ENCODE data around the gene ACOT9. TPM values are rescaled to one million over a fixed set of nuclear protein-coding genes. Genes with fewer than 3 reads are reported as not detected.

Gene ACOT9, protein sequence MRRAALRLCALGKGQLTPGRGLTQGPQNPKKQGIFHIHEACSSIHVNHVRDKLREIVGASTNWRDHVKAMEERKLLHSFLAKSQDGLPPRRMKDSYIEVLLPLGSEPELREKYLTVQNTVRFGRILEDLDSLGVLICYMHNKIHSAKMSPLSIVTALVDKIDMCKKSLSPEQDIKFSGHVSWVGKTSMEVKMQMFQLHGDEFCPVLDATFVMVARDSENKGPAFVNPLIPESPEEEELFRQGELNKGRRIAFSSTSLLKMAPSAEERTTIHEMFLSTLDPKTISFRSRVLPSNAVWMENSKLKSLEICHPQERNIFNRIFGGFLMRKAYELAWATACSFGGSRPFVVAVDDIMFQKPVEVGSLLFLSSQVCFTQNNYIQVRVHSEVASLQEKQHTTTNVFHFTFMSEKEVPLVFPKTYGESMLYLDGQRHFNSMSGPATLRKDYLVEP
- 10 to 100 TPM; 46.8 to 49.7 TPM for total RNA-seq

DNA sequence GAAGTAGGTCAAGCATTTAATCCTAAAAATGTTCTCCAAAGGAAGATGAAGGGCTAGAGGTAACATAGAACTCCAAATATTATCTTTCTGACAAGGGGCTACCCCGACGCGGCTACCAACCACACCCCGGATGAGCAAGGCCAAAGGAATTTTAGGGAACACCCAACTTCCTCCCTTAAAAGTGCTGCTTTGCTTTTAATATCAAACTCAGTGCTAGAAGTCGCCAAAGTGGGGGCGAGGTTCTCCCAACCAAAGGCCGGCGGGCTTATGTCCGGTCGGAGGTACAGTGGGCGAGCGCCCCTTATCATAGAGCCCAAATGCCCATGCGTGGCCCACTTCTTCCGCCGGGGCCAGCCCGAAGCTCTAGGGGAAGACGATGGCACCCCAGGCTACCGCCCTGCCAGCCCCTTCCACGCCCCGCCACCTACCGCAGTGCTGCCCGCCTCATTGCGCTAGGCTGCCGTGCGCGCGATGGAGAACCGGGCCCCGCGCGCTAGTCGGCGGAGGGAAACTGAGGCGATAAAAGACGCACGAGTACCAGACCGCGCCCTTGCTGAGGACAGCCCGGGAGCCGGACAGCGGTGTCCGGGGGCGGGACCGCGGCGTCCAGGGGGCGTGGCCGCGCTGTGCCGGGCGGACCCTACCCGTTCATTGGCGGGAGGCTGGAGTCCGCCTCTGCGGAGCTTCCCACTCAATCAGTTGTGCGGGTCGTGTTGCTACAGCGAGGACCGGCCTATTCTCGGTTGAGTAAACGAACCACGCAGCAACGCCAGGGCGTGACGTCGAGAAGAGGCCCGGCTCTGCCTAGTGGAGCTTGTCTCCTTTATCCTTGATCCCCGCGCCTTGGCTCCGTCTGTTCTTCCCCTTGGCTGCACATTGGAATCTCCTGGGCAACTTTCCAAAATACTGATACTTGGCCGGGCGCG is at the start of gene ACOT9:
Gene ACOT9, minus strand, starts transcription at position 580 of the 926 bp plus-strand sequence. Its CDS starts 132 bp downstream, at position 448.
- no peaks in the 10 kb centered on the region for H3K27me3 Mint-ChIP-seq (ENCODE audit: low read depth)
- CTCF ChIA-PET = interaction anchor here (0.8 to 1.5 kb wide), 4 partner anchors 36 to 311 kb away, joined by 3 to 5 read pairs (median 3); partner anchors contain the start of gene CXorf58
- H3K36me3 Mint-ChIP-seq (ENCODE audit: low read depth) = peaks cover 3% of the 10 kb centered on the region
- peak within 1 kb of the TSS; percentile 84 for H3K27ac Mint-ChIP-seq
- H3K4me1 Mint-ChIP-seq (ENCODE audit: low read depth) = peaks cover 23% of the 10 kb centered on the region
- DNase-seq = peak; percentile 85
- H3K9me3 Mint-ChIP-seq = no peaks in the 10 kb centered on the region
- H3K4me3 Mint-ChIP-seq = peak within 1 kb of the TSS; percentile 83
- intact Hi-C loops (cut with micrococcal nuclease) = loop anchor here (1.0 to 2.0 kb wide), 5 partner anchors 11 to 282 kb away; partner anchors contain the start of gene APOO

DNA sequence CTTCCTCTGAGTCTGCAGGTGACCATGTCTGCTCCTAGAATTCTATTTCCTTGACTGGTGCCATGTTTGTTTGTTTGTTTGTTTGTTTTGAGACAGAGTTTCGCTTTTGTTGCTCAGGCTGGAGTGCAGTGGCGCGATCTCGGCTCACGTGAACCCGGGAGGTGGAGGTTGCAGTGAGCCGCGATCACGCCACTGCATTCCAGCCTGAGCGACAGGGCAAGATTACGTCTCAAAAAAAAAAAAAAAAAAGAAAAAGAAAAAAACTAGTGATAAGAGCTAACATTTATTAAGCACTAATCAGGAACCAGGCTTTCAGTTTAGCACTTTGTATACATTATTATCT is 47.0 kb upstream of the ACOT9 start:
- Mint-ChIP-seq H3K9me3 (no peaks in the 10 kb centered on the region), H3K36me3 (ENCODE audit: low read depth) (peaks cover 14% of the 10 kb centered on the region), H3K27me3 (ENCODE audit: low read depth) (no peaks in the 10 kb centered on the region), H3K4me1 (ENCODE audit: low read depth) (peaks cover 8% of the 10 kb centered on the region), H3K4me3 (no peak overlapping the region), H3K27ac (no peak overlapping the region)
- no peak for DNase-seq
- intact Hi-C loops (cut with micrococcal nuclease) = no loop called here
- CTCF ChIA-PET = interaction anchor here (1.3 kb wide), 1 partner anchor 111 kb away, joined by 4 read pairs; no protein-coding TSS in a partner anchor

DNA sequence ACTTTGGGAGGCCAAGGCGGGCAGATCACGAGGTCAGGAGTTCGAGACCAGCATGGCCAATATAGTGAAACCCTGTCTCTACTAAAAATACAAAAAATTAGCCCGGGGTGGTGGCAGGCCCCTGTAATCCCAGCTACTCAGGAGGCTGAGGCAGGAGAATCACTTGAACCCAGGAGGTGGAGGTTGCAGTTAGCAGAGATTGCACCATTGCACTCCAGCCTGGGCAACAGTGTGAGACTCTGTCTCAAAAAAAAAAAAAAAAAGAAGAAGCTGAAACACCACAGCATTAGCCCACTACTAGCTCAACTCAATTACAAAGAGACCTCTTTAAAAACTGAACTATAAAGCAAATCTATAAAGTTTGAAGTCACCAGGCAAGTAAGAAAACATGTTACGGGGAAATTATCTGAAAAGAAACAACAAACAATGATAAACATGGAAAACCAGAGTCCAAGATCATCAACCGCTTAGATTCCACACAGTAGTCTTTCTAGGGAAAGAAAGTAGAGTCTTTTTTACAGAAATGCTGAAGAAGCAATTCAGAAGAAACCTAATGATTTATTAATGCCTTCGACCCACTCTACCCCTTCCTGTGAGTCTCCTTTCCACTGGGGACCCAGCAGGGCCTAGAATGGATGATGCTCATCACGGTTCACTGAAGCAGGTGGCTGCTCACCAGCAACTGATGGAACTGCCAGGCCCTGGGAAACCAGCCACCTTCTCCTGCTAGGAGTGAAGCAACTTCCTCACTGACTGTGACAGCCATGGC is 46.5 kb upstream of the ACOT9 start:
- H3K4me1 Mint-ChIP-seq (ENCODE audit: low read depth) = peaks cover 13% of the 10 kb centered on the region
- intact Hi-C loops (cut with micrococcal nuclease) = no loop called here
- H3K27ac Mint-ChIP-seq = no peak overlapping the region
- DNase-seq = no peak
- H3K9me3 Mint-ChIP-seq = no peaks in the 10 kb centered on the region
- H3K27me3 Mint-ChIP-seq (ENCODE audit: low read depth) = no peaks in the 10 kb centered on the region
- CTCF ChIA-PET = interaction anchor here (1.3 kb wide), 1 partner anchor 112 kb away, joined by 4 read pairs; no protein-coding TSS in a partner anchor
- H3K36me3 Mint-ChIP-seq (ENCODE audit: low read depth) = peaks cover 20% of the 10 kb centered on the region
- H3K4me3 Mint-ChIP-seq = no peak overlapping the region

DNA sequence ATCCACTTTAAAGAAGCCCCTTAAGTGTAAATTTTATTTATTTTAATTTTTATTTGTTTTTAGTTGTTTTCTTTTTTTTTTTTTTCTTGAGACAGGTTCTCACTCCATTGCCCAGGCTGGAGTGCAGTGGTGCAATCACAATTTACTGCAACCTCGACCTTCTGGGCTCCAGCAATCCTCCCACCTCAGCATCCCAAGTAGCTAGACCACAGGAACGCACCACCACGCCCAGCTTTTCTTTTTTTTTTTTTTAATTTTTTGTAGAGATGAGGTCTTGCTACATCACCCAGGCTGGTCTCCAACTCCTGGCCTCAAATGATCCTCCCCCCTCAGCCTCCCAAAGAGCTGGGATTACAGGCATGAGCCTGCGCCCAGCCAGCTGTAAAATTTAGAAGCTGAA is 45.9 kb upstream of the ACOT9 start:
- intact Hi-C loops (cut with micrococcal nuclease) = no loop called here
- Mint-ChIP-seq H3K4me3 (no peak overlapping the region), H3K4me1 (ENCODE audit: low read depth) (peaks cover 17% of the 10 kb centered on the region), H3K9me3 (no peaks in the 10 kb centered on the region), H3K27me3 (ENCODE audit: low read depth) (no peaks in the 10 kb centered on the region), H3K27ac (no peak overlapping the region), H3K36me3 (ENCODE audit: low read depth) (peaks cover 26% of the 10 kb centered on the region)
- CTCF ChIA-PET = interaction anchor here (1.3 kb wide), 1 partner anchor 112 kb away, joined by 4 read pairs; no protein-coding TSS in a partner anchor
- DNase-seq = no peak

DNA sequence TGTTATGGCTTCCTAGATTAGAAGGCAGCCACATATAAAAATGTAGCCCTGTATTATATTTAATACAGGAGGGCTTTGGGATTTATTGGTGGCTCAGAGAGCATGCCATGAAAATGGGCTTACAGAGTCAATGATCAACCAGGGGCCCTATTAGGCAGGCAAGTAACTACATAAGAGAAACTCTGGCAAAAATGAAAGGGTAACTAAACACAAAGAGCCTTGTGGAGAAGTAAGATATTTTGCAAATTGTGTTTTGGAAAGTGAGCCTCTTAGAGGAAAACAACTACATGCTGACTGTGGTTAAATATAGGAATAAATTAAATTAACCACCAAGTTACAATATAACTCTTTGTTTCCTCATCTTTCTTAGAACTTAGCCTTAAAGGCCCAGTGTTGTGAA is 45.4 kb upstream of the ACOT9 start:
- H3K9me3 Mint-ChIP-seq = no peaks in the 10 kb centered on the region
- peaks cover 17% of the 10 kb centered on the region for H3K4me1 Mint-ChIP-seq (ENCODE audit: low read depth)
- H3K27me3 Mint-ChIP-seq (ENCODE audit: low read depth) = no peaks in the 10 kb centered on the region
- H3K36me3 Mint-ChIP-seq (ENCODE audit: low read depth) = peaks cover 30% of the 10 kb centered on the region
- no peak overlapping the region for H3K27ac Mint-ChIP-seq
- intact Hi-C loops (cut with micrococcal nuclease) = no loop called here
- H3K4me3 Mint-ChIP-seq = no peak overlapping the region
- CTCF ChIA-PET = no interaction called here
- no peak for DNase-seq

DNA sequence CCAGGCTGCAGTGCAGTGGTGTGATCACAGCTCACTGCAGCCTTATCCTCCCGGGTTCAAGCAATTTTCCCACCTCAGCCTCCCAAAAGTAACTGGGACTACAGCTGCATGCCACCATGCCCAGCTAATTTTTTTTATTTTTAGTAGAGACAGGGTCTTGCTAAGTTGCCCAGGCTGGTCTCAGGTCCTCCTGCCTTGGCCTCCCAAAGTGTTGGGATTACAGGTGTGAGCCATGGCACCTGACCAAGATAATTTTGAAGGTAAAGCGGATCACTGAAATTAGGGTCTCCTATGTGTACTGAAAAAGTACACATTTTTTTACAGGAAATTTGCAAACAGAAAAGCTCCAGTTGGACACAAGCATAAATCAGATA is 44.7 kb upstream of the ACOT9 start:
- H3K36me3 Mint-ChIP-seq (ENCODE audit: low read depth) = peaks cover 34% of the 10 kb centered on the region
- CTCF ChIA-PET = no interaction called here
- no peak overlapping the region for H3K27ac Mint-ChIP-seq
- no peaks in the 10 kb centered on the region for H3K27me3 Mint-ChIP-seq (ENCODE audit: low read depth)
- DNase-seq = no peak
- no peaks in the 10 kb centered on the region for H3K9me3 Mint-ChIP-seq
- no peak overlapping the region for H3K4me3 Mint-ChIP-seq
- peaks cover 17% of the 10 kb centered on the region for H3K4me1 Mint-ChIP-seq (ENCODE audit: low read depth)
- intact Hi-C loops (cut with micrococcal nuclease) = no loop called here

DNA sequence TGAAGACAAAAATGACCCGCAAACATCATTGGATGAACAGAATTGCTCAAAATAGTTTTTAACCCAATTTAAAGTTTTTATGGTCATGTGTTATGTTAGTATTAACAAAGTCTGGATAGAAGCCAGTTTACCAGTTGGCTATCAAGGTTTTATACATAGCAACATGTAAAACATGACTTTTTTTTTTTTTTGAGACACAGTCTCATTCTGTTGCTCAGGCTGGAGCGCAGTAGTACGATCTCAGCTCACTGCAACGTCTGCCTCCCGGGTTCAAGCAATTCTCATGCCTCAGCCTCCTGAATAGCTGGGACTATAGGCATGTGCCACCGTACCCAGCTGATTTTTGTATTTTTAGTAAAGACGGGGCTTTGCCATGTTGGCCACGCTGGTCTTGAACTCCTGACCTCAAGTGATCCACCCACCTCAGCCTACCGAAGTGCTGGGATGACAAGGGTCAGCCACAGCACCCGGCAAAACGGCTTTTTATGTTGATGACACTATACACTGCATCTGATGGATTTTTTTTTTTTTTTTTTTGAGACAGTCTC is 43.3 kb upstream of the ACOT9 start:
- CTCF ChIA-PET = interaction anchor here (1.0 kb wide), 1 partner anchor 90 kb away, joined by 4 read pairs; no protein-coding TSS in a partner anchor
- DNase-seq = peak; percentile 11
- Mint-ChIP-seq H3K9me3 (no peaks in the 10 kb centered on the region), H3K4me1 (ENCODE audit: low read depth) (peaks cover 23% of the 10 kb centered on the region), H3K36me3 (ENCODE audit: low read depth) (peaks cover 34% of the 10 kb centered on the region), H3K4me3 (peak overlapping the region; percentile 15), H3K27me3 (ENCODE audit: low read depth) (no peaks in the 10 kb centered on the region), H3K27ac (no peak overlapping the region)
- intact Hi-C loops (cut with micrococcal nuclease) = no loop called here

DNA sequence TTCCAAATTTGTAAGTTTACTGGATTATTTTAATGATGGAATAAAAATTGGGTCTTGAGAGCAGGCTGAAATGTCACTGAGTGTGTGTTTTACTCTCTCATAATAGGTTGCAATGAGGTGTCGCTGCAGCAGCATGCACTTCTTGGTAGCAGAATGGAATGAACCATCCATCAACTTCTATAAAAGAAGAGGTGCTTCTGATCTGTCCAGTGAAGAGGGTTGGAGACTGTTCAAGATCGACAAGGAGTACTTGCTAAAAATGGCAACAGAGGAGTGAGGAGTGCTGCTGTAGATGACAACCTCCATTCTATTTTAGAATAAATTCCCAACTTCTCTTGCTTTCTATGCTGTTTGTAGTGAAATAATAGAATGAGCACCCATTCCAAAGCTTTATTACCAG is 42.5 kb upstream of the ACOT9 start:
- H3K4me3 Mint-ChIP-seq = peak overlapping the region; percentile 84
- H3K27ac Mint-ChIP-seq = peak overlapping the region; percentile 95
- intact Hi-C loops (cut with micrococcal nuclease) = no loop called here
- no peaks in the 10 kb centered on the region for H3K9me3 Mint-ChIP-seq
- CTCF ChIA-PET = interaction anchor here (4.9 kb wide), 1 partner anchor 116 kb away, joined by 58 read pairs; no protein-coding TSS in a partner anchor
- H3K36me3 Mint-ChIP-seq (ENCODE audit: low read depth) = peaks cover 34% of the 10 kb centered on the region
- H3K27me3 Mint-ChIP-seq (ENCODE audit: low read depth) = no peaks in the 10 kb centered on the region
- no peak for DNase-seq
- H3K4me1 Mint-ChIP-seq (ENCODE audit: low read depth) = peaks cover 29% of the 10 kb centered on the region

DNA sequence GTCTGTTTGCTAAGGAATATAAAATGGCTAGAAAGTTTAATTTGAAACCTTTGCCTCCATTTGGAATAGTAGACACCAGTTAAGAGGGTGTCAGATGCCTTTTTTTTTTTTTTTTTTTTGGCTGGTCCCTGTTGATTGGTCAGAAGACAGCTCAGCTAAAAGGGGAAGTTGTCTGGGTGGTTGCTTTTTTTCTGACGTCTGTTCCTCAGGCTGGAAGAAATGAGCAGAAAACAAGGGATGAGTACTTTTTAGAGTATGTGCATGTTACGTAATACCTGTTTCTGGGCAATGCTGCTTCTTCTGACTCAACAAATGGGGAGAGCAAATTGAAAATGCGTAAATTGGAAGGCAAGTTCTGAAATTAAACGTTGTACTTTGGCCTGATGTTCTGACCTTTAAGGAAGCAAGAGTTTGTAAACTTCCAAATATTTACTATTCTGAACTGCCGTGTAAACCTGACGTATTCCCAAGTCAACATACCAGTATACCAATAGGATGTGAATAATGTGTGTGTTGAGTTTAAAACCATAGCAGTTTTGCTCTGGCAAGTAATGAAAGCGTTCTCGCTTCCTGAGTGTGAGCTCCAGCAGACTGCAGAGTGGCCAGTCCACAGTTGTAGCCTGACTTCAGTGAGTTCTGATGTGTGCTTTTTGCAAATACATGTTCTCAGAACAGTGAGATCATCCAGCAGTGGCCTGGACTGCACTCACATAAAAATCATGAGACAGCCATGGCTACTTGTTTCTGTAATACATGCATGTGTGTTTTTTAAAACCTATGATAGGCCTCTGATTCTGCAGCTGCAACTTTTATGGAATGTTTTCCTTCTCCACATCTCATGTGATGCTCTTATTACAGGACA is 41.6 kb upstream of the ACOT9 start:
- peak; percentile 21 for DNase-seq
- CTCF ChIA-PET = interaction anchor here (0.7 to 4.9 kb wide), 4 partner anchors 27 to 117 kb away, joined by 3 to 58 read pairs (median 6); no protein-coding TSS in a partner anchor
- Mint-ChIP-seq H3K27ac (peak overlapping the region; percentile 95), H3K4me3 (peak overlapping the region; percentile 84), H3K36me3 (ENCODE audit: low read depth) (peaks cover 34% of the 10 kb centered on the region), H3K4me1 (ENCODE audit: low read depth) (peaks cover 29% of the 10 kb centered on the region), H3K9me3 (no peaks in the 10 kb centered on the region), H3K27me3 (ENCODE audit: low read depth) (no peaks in the 10 kb centered on the region)
- intact Hi-C loops (cut with micrococcal nuclease) = loop anchor here (1.0 to 5.0 kb wide), 4 partner anchors 175 to 1857 kb away; no protein-coding TSS in a partner anchor

DNA sequence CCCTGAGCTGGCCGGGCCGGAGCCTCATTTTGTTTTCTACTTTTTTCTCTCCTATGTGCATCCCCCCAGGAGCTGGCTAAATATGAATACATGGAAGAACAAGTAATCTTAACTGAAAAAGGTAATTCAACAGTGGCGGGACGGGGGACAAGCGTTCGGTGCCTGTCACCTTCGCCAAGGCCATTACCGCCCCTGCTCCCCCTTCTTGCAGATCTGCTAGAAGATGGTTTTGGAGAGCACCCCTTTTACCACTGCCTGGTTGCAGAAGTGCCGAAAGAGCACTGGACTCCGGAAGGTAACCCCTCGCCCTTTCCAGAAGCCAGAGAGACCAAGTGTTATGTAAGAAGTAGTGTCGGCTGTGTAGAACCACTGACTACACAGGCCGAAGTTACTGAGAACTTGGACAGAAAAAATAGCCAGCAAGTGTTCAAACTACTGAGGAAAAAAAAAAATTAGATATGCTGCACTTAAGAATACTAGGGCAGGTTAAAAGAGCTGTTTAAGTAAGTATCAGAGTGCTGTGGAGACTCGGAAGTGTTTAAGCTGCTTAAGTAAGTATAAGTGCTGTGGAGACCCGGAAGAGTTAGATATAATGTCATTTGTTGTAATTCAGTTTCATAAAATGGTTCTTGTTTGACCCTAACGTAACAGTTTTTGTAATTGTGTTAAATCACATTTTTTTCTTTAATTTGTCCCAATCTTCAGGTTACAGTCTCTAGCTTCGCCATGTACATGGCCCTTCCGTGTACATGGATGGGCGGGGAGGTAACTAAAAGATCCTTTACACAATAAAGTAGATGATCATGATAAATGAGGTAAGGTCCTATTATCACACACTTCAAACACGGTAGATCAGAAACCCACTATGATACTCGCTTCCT is 40.8 kb upstream of the ACOT9 start:
- intact Hi-C loops (cut with micrococcal nuclease) = loop anchor here (1.0 to 5.0 kb wide), 10 partner anchors 85 to 1857 kb away; no protein-coding TSS in a partner anchor
- no peaks in the 10 kb centered on the region for H3K27me3 Mint-ChIP-seq (ENCODE audit: low read depth)
- CTCF ChIA-PET = interaction anchor here (0.7 to 4.9 kb wide), 9 partner anchors 27 to 270 kb away, joined by 3 to 58 read pairs (median 3); no protein-coding TSS in a partner anchor
- peaks cover 34% of the 10 kb centered on the region for H3K36me3 Mint-ChIP-seq (ENCODE audit: low read depth)
- H3K27ac Mint-ChIP-seq = peak overlapping the region; percentile 95
- peak overlapping the region; percentile 84 for H3K4me3 Mint-ChIP-seq
- DNase-seq = peak; percentile 9
- H3K4me1 Mint-ChIP-seq (ENCODE audit: low read depth) = peaks cover 29% of the 10 kb centered on the region
- H3K9me3 Mint-ChIP-seq = no peaks in the 10 kb centered on the region
